T-helper 17 cell (primary cell): Measurements from ENCODE around the gene SULT1A2. TPM values are rescaled to one million over a fixed set of nuclear protein-coding genes. Genes with fewer than 3 reads are reported as not detected.
"Not testable (repeated sequence)": the region's sequence is repeated elsewhere in the genome, so short reads cannot be mapped to it uniquely, and the experiment has no call there.

Source experiments
- ATAC-seq: fragments of 150-1000 bp; cut with Tn5 transposase; 2 replicates; pipeline ENCODE4 v1.10.0; 2021; ENCODE audit warnings: mild to moderate bottlenecking, moderate library complexity
- DNase-seq, 3 donors: peaks; one replicate each; pipeline versions ENCODE4 v3.0.0 to v3.0.0-alpha.2; 2020 to 2021
- H3K9me3 ChIP-seq: one replicate; pipeline ENCODE4 v1.7.0; 2013; ENCODE audit warnings: low read length, mild to moderate bottlenecking; ENCODE audit not compliant: control insufficient read depth, poor library complexity, severe bottlenecking
- H3K27ac Mint-ChIP-seq: one replicate; pipeline ENCODE4 v1.8.0; 2022; ENCODE audit warnings: mild to moderate bottlenecking, moderate library complexity, mixed read lengths
- H3K27me3 Mint-ChIP-seq: one replicate; pipeline ENCODE4 v1.8.0; 2022; ENCODE audit warnings: mixed read lengths
- H3K36me3 Mint-ChIP-seq: one replicate; pipeline ENCODE4 v1.8.0; 2022; ENCODE audit warnings: low read depth, mixed read lengths
- H3K4me1 Mint-ChIP-seq: one replicate; pipeline ENCODE4 v1.8.0; 2022; ENCODE audit warnings: mild to moderate bottlenecking, mixed read lengths
- H3K4me3 Mint-ChIP-seq: one replicate; pipeline ENCODE4 v1.8.0; 2022; ENCODE audit warnings: mild to moderate bottlenecking, moderate library complexity, mixed read lengths
- total RNA-seq, 4 donors: library from RNA in 2 of 4; stranded (reverse) in 2 of 4; gene quantifications; one replicate each; pipeline ENCODE4 v1.2.3 and lab custom pipeline; 2022 to 2026

SULT1A2 gene
- total RNA-seq, 2 donors from 2014 or later, result 0.22 TPM; not detected in 1

DNA sequence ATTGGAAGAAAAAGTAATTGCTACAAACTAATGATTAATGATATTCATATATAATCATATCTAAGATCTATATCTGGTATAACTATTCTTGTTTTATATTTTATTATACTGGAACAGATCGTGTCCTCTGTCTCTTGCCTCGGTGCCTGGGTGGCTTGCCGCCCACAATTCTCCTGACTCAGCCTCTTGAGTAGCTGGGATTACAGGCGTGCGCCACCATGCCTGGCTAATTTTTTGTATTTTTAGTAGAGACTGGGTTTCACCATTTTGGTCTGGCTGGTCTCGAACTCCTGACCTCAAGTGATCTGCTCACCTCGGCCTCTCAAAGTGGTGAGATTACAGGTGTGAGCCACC lies 19.4 kb upstream of the SULT1A2 start:
- not testable (repeated sequence) for H3K27ac Mint-ChIP-seq, H3K27me3 Mint-ChIP-seq, H3K4me3 Mint-ChIP-seq, ATAC-seq, H3K9me3 ChIP-seq, DNase-seq, H3K4me1 Mint-ChIP-seq, H3K36me3 Mint-ChIP-seq

DNA sequence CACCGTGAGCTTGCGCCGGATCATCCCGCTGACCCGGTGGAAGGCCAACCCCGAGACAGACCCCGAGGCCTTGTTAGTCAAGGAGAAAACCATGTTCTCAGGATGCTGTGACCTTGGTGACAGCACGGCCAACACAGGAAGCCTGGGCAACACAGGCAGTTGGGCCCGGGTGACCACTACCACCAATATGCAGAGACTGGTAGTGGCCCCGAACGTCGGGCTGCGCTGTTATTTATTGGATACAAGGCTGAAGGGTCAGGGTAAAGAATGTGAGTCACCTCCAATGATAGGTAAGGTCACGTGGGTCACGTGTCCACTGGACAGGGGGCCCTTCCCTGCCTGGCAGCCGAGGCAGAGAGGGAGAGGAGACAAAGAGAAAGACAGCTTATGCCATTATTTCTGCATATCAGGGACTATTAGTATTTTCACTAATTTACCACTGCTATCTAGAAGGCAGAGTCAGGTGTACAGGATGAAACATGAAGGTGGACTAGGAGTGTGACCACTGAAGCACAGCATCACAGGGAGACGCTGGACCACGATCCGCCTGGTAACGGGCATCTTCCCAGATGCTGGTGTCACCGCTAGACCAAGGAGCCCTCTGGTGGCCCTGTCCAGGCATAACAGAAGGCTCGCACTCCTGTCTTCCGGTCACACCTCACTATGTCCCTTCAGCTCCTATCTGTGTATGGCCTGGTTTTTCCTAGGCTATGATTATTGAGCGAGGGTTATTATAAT lies 18.8 kb upstream of the SULT1A2 start:
- ATAC-seq, H3K27me3 Mint-ChIP-seq, H3K9me3 ChIP-seq, H3K4me1 Mint-ChIP-seq, DNase-seq, H3K4me3 Mint-ChIP-seq, H3K27ac Mint-ChIP-seq, H3K36me3 Mint-ChIP-seq: not testable (repeated sequence)

DNA sequence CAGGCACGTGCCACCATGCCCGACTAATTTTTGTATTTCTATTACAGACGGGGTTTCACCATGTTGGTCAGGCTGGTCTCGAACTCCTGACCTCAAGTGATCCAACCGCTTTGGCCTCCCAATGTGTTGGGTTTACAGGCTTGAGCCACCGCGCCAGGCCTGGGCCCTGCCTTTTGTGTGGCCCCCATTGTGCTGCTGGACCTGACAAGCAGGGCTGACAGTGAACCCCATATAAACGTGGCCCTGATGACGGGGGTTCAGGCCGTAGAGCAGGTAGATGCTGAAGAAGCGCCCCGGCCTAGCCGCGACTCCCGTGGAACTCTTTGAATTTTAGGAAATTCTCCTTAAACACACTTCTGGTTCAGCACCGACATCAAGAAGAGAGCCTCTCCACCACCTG lies 17.7 kb upstream of the SULT1A2 start:
- H3K27me3 Mint-ChIP-seq, H3K4me3 Mint-ChIP-seq: not testable (repeated sequence)

DNA sequence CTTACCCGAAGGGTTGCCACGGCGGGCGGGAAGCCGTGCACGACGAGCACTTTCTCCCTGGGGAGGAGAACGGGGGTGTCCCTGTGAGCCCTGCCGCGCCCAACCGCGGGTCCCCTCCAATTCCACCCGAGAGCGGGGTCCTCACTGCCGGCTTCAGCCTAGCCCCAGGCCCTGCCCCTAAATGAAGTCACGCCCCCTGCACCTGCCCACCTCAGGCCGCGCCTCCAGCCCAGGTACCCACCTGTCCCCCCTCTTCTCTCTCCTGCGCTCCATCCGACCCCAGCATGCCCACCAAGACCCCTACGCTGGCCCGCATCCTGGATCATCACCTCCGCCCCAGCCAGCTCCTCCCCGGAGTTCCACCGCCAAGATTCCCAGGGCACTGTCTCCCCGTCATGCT lies 17.1 kb upstream of the SULT1A2 start:
- H3K27ac Mint-ChIP-seq, H3K36me3 Mint-ChIP-seq, H3K27me3 Mint-ChIP-seq, DNase-seq, H3K4me3 Mint-ChIP-seq, H3K9me3 ChIP-seq, ATAC-seq: not testable (repeated sequence)
- H3K4me1 Mint-ChIP-seq, result peaks cover 16% of the 10 kb centered on the region

More for the DNA sequence above, 17.7 kb upstream of the SULT1A2 start:
- ATAC-seq, H3K9me3 ChIP-seq, H3K36me3 Mint-ChIP-seq, DNase-seq, H3K27ac Mint-ChIP-seq: not testable (repeated sequence)
- peaks cover 15% of the 10 kb centered on the region for H3K4me1 Mint-ChIP-seq

DNA sequence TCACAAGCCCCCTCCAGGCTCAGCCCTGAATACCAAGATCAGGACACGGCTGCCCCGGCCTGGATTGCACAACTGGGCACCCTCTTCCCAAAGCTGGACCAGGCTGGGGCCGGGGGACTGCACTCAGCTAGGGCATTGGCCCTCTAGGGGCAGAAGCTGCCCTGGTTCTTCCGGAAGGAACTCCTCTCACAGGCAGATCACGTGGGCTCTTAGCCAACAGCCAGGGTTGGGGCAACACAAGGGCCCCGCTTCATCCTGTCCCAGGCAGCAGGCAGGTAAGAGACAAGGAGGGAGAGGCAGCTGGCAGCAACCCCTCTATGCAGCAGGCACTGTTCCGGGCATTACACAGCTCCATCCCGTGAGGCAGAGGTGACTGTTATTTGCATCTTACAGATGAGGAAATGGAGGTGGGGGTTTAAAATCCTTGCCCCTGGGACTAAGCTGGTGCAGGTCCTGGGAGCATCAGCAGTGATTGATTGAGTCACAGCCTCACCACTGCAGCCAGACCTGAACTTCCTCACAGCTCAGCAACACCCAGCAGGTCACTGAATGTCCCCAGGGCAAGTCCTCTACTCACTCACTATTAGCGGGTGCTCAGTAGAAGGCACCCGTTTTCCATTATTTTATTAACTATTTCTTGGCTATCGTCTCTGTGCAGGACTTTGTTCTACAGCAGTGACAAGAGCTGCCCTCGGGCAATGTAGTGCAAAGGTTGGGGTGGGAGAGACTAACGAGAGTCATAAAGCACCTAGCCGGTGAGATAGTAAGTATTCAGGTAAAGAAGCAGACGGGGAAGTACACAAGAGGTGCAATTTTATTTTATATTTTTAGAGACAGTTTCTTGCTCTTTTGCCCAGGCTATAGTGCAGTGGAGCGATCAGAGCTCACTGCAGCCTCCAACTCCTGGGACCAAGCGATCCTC lies 15.8 kb upstream of the SULT1A2 start:
- H3K9me3 ChIP-seq, H3K27me3 Mint-ChIP-seq, DNase-seq, H3K36me3 Mint-ChIP-seq, H3K27ac Mint-ChIP-seq, H3K4me3 Mint-ChIP-seq: not testable (repeated sequence)
- peaks cover 16% of the 10 kb centered on the region for H3K4me1 Mint-ChIP-seq
- peak; percentile 97 for ATAC-seq

DNA sequence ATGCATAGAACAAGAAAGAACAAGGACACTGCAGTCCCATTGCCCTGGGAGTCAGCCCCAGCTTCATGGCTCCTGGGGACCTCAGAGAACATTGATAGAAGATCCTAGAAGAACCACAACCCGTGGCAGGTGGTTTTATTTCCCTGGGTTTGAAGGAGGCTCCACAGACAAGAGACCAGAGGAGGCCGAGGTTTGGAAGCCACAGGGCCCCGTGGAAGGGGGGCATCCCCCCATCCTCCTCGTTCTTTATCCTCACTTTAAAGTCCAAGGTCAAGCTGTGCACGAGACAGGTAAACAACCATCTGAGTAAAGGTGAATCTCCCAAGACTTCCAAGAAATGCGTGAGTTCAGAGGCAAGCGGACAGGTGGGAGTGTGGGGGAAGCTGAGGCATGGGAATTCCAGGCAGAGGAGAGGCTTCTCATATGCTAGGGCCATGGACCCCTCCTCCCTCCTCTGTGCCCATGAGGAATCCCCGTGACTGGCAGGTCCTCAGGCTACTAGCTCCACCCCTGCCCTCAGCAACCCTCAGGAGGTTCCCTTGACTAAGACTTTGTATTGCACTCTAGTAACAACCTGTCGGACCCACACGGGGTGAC lies 13.8 kb upstream of the SULT1A2 start:
- Mint-ChIP-seq H3K4me3 (peak overlapping the region; percentile 26), H3K36me3 (peaks cover 2% of the 10 kb centered on the region), H3K27ac (peak overlapping the region; percentile 30), H3K4me1 (peaks cover 17% of the 10 kb centered on the region), H3K27me3 (no peaks in the 10 kb centered on the region)
- ATAC-seq (no peak), DNase-seq (no peak)
- no peaks in the 10 kb centered on the region for H3K9me3 ChIP-seq

DNA sequence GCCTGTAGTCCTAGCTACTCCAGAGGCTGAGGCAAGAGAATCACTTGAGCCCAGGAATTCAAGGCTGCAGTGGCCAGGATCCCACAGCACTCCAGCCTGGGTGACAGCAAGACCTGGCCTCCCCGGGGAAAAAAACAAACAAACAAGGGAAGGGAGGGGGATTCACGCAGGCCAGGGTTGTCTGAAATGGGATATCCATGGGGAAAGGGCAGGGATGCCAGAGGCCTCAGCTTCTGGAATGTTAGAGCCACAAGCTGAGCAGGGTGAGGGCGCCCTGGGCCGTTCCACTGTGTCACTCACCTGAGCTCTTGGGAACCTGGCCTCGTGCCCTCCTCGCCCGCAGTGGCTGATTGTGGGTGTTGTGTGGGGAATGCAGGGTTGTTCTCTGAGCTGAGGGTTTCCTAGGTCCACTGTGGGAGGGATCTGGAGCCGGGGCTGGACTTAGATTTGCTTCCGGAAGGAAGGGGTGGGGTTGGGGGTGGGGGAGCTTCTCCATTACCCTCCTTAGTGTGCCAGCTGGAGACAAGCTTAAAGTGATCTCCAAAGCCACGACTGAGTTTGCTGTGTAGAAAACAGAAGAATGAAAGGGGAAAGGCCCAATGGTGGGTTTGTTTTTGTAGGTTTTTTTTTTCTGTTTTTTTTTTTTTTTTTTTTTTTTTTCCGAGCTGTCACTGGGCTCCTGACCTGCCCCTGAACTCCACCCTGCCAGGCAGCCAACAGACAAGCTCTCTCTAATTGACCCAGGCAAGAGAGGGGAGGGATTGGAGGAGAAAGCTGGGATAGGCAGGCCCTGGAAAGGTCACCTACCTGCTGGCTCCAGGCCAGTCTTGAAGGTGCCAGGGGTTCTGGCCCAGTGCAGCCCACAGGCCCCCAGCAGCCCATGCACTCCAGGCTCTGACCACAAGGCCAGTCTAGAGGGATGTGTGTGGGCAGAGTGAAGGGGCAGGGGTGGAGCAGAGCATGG lies 13.1 kb upstream of the SULT1A2 start, which contains the start of gene SULT1A1:
Gene SULT1A1, minus strand, starts transcription at position 414 of the 964 bp plus-strand sequence. CDS start 1,189 bp downstream, outside the sequence.
- Mint-ChIP-seq H3K27ac (peak within 1 kb of the TSS; percentile 49), H3K27me3 (no peaks in the 10 kb centered on the region), H3K4me3 (peak within 1 kb of the TSS; percentile 26), H3K4me1 (peaks cover 15% of the 10 kb centered on the region), H3K36me3 (peaks cover 2% of the 10 kb centered on the region)
- no peak for DNase-seq
- ATAC-seq, result no peak
- no peaks in the 10 kb centered on the region for H3K9me3 ChIP-seq

DNA sequence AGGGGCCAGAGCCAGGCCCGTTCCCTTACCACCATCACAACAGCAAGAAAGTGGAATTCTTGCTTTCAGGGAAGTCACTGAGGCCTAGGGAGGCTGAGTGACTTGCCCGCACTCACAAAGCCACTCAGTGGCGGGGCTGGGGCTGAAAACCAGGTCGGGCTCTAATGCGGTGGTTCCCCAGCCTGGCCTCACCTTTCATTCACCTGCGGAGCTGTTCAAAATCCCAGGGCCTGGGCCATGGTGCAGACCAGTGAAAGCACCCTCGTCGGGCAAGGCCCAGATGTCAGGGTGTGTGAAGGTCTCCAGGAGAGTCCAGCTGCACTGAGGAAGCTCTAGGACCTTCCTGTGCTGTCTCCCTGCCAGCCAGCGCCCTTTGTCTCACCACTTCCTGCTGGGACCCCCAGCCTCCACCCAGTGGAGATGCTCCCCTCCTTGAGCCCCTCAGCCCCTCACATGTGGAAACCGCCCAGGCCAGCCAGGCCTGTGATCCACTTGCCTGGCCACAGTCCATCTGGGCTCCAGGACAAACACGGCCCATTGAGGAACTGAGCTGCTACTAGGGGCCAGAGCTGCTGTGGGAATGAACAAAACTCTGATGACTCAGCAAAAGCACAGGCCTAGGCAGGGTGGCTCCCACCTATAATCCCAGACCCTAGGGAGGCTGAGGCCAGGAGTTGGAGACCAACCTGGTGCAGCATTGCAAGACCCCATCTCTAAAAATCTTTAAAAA lies 12.2 kb upstream of the SULT1A2 start:
- not testable (repeated sequence) for DNase-seq, ATAC-seq, H3K9me3 ChIP-seq, H3K27me3 Mint-ChIP-seq, H3K36me3 Mint-ChIP-seq
- Mint-ChIP-seq H3K4me3 (peak overlapping the region; percentile 25), H3K4me1 (peaks cover 15% of the 10 kb centered on the region), H3K27ac (peak overlapping the region; percentile 49)

DNA sequence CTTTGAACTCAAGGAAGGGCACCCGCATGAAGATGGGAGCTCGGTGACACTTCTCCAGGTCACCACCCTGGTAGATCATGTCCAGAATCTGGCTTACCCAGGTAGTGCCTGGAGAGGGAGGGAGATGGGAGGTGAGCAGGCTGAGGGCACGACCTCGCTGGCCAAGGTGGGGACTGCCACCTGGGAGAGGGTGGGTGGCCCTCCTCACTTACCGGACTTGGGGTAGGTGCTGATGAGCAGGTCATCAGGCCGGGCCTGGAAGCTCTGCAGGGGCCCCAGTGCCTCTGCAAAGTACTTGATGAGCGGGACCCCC lies 11.6 kb upstream of the SULT1A2 start:
- not testable (repeated sequence) for ATAC-seq, H3K9me3 ChIP-seq, DNase-seq, H3K27ac Mint-ChIP-seq, H3K27me3 Mint-ChIP-seq, H3K4me3 Mint-ChIP-seq, H3K36me3 Mint-ChIP-seq
- peaks cover 15% of the 10 kb centered on the region for H3K4me1 Mint-ChIP-seq

DNA sequence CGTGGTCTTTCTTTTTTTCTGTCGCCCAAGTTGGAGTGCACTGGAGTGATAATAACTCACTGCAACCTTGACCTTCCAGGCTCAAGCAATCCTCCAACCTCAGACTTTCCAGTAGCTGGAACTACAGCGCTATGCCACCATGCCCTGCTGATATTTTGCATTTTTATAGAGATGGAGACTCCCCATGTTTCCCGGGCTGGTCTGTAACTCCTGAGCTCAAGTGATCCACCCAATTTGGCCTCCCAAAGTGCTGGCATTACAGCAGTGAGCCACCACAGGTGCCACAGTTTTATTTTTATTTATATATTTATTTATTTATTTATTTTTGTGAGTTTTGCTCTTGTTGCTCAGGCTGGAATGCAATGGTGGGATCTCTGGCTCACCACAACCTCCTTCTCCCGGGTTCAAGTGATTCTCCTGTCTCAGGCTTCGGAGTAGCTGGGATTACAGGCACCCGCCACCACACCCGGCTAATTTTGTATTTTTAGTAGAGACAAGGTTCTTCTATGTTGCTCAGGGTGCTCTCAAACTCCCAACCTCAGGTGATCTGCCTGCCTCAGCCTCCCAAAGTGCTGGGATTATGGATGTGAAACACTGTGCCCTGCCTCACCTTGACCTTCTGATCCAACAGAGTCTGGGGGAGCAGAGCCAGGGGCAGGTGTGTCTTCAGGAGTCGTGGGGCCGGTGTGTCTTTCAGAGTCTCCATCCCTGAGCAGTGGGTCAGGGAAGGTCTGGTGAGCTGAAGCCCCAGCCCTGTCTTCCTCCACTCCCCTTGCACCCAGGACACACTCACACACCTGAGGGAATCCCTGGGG lies 11.0 kb upstream of the SULT1A2 start:
- ATAC-seq, H3K27me3 Mint-ChIP-seq, H3K27ac Mint-ChIP-seq, H3K9me3 ChIP-seq, H3K4me3 Mint-ChIP-seq, H3K36me3 Mint-ChIP-seq, DNase-seq: not testable (repeated sequence)
- peaks cover 15% of the 10 kb centered on the region for H3K4me1 Mint-ChIP-seq

DNA sequence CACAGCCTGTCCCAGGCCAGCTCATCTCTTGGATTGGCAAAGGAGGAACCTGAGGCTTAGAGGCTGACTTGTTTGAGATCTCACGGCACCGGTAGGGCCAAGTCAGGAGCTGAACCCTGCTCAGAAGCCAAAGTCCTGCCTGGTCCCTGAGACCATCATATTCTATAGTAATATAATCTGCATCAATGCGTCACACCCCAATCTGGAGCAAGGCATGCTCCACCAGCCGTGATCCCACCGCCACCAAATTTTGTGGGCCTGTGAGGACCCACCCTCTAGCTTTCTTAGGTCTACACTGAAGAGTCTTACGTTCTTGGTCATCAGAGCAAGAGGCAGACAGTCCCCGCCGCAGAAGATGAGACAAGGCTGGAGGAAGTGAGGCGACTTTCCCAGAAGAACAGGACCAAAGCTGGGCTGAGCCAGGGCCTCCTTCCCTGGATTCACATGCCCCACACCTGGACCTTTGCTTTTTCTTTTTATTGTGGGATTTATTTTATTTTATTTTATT lies 10.3 kb upstream of the SULT1A2 start:
- H3K9me3 ChIP-seq, result no peaks in the 10 kb centered on the region
- ATAC-seq, result no peak
- no peaks in the 10 kb centered on the region for H3K27me3 Mint-ChIP-seq
- DNase-seq, result no peak
- no peak overlapping the region for H3K4me3 Mint-ChIP-seq
- H3K36me3 Mint-ChIP-seq, result peaks cover 2% of the 10 kb centered on the region
- peaks cover 15% of the 10 kb centered on the region for H3K4me1 Mint-ChIP-seq
- peak overlapping the region; percentile 51 for H3K27ac Mint-ChIP-seq
